ENCODE data around the gene RBM11. TPM values are rescaled to one million over a fixed set of nuclear protein-coding genes. Genes with fewer than 3 reads are reported as not detected.

Gene RBM11
- total RNA-seq, 2 experiments from 2014 or later, result 17.4 to 18.7 TPM

GRCh38 chr21:14251336-14251735 lies 35.4 kb downstream of the RBM11 start:
- no peak for DNase-seq
- no peaks in the 10 kb centered on the region for H3K9me3 ChIP-seq (ENCODE audit: control insufficient read depth in 1 of 2, insufficient read depth in 1 of 2, low read length in 2 of 2)
- H3K4me3 Mint-ChIP-seq, result no peak overlapping the region
- H3K4me1 Mint-ChIP-seq (ENCODE audit: low read depth), result peaks cover 5% of the 10 kb centered on the region
- ChIA-PET CTCF (no interaction called here), POLR2A (no interaction called here)
- no peaks in the 10 kb centered on the region for H3K36me3 Mint-ChIP-seq (ENCODE audit: low read depth)
- H3K36me3 ChIP-seq (ENCODE audit: insufficient read depth, low read length), result no peaks in the 10 kb centered on the region
- peaks cover 3% of the 10 kb centered on the region for H3K4me1 ChIP-seq (ENCODE audit: insufficient read depth, low read length)
- H3K9me3 Mint-ChIP-seq, result peaks cover 3% of the 10 kb centered on the region
- no peak overlapping the region for H3K27ac ChIP-seq (ENCODE audit: low read depth in 1 of 2, low read length in 2 of 2)
- intact Hi-C loops (cut with DNase I, micrococcal nuclease), result loop anchor here (5.0 to 10.0 kb wide), 5 partner anchors 483 to 1341 kb away; no protein-coding TSS in a partner anchor
- no peak overlapping the region for H3K4me3 ChIP-seq (ENCODE audit: low read length)
- no peak overlapping the region for H3K27ac Mint-ChIP-seq
- TF ChIP-seq CTCF (IDR thresholded peaks at IDR 0.05), result no peak
- H3K27me3 Mint-ChIP-seq, result peaks cover 29% of the 10 kb centered on the region
- ATAC-seq (ENCODE audit: poor library complexity), result no peak
- no peaks in the 10 kb centered on the region for H3K27me3 ChIP-seq (ENCODE audit: control insufficient read depth in 1 of 2, insufficient read depth in 2 of 2, low read length in 2 of 2)

- no peak for ATAC-seq (ENCODE audit: poor library complexity)
- Histone ChIP-seq H3K27me3 (ENCODE audit: control insufficient read depth in 1 of 2, insufficient read depth in 2 of 2, low read length in 2 of 2) (no peaks in the 10 kb centered on the region), H3K4me3 (ENCODE audit: low read length) (no peak overlapping the region), H3K27ac (ENCODE audit: low read depth in 1 of 2, low read length in 2 of 2) (no peak overlapping the region), H3K36me3 (ENCODE audit: insufficient read depth, low read length) (no peaks in the 10 kb centered on the region), H3K9me3 (ENCODE audit: control insufficient read depth in 1 of 2, insufficient read depth in 1 of 2, low read length in 2 of 2) (no peaks in the 10 kb centered on the region), H3K4me1 (ENCODE audit: insufficient read depth, low read length) (no peaks in the 10 kb centered on the region)
- intact Hi-C loops (cut with DNase I, micrococcal nuclease), result loop anchor here (2.0 to 10.0 kb wide), 5 partner anchors 475 to 603 kb away; no protein-coding TSS in a partner anchor
- CTCF ChIA-PET, result interaction anchor here (1.1 to 1.7 kb wide), 2 partner anchors 14 to 18 kb away, joined by 3 to 5 read pairs; no protein-coding TSS in a partner anchor
- Mint-ChIP-seq H3K27me3 (peaks cover 14% of the 10 kb centered on the region), H3K4me3 (no peak overlapping the region), H3K4me1 (ENCODE audit: low read depth) (no peaks in the 10 kb centered on the region), H3K9me3 (no peaks in the 10 kb centered on the region), H3K36me3 (ENCODE audit: low read depth) (no peaks in the 10 kb centered on the region), H3K27ac (no peak overlapping the region)
- TF ChIP-seq CTCF (IDR thresholded peaks at IDR 0.05), result peak; percentile 70
- POLR2A ChIA-PET, result interaction anchor here (0.6 kb wide), 1 partner anchor 1182 kb away, joined by 3 read pairs; no protein-coding TSS in a partner anchor
- DNase-seq, result peak in 3 of 14 experiments; percentile 36 to 57 (median 49)
These were observed 43.8 kb downstream of the RBM11 start for GRCh38 chr21:14259747-14260146.

GRCh38 chr21:14260174-14260764 lies 44.3 kb downstream of the RBM11 start:
- no peak for DNase-seq
- Histone ChIP-seq H3K27ac (ENCODE audit: low read depth in 1 of 2, low read length in 2 of 2) (no peak overlapping the region), H3K27me3 (ENCODE audit: control insufficient read depth in 1 of 2, insufficient read depth in 2 of 2, low read length in 2 of 2) (no peaks in the 10 kb centered on the region), H3K36me3 (ENCODE audit: insufficient read depth, low read length) (no peaks in the 10 kb centered on the region), H3K9me3 (ENCODE audit: control insufficient read depth in 1 of 2, insufficient read depth in 1 of 2, low read length in 2 of 2) (no peaks in the 10 kb centered on the region), H3K4me1 (ENCODE audit: insufficient read depth, low read length) (no peaks in the 10 kb centered on the region), H3K4me3 (ENCODE audit: low read length) (no peak overlapping the region)
- H3K36me3 Mint-ChIP-seq (ENCODE audit: low read depth), result no peaks in the 10 kb centered on the region
- intact Hi-C loops (cut with DNase I, micrococcal nuclease), result no loop called here
- peaks cover 14% of the 10 kb centered on the region for H3K27me3 Mint-ChIP-seq
- no peak for TF ChIP-seq CTCF (IDR thresholded peaks at IDR 0.05)
- no peak overlapping the region for H3K4me3 Mint-ChIP-seq
- ATAC-seq (ENCODE audit: poor library complexity), result no peak
- CTCF ChIA-PET, result interaction anchor here (1.1 to 1.7 kb wide), 2 partner anchors 15 to 19 kb away, joined by 3 to 5 read pairs; no protein-coding TSS in a partner anchor
- H3K27ac Mint-ChIP-seq, result no peak overlapping the region
- POLR2A ChIA-PET, result no interaction called here
- no peaks in the 10 kb centered on the region for H3K4me1 Mint-ChIP-seq (ENCODE audit: low read depth)
- H3K9me3 Mint-ChIP-seq, result no peaks in the 10 kb centered on the region

Data from CD4-positive, alpha-beta T cell (primary cell).